ENCODE measurements around the gene ENO3.

The ENO3 gene

GRCh38 chr17:4944163-4944553 lies 6.8 kb upstream of the ENO3 start:
- peak; percentile 47 for DNase-seq (ENCODE audit: low spot score)
- no peak for TF ChIP-seq CTCF (IDR thresholded peaks at IDR 0.05; ENCODE audit: extremely low read depth, missing control alignments)

- DNase-seq (ENCODE audit: low spot score): no peak
- no peak for TF ChIP-seq CTCF (IDR thresholded peaks at IDR 0.05; ENCODE audit: extremely low read depth, missing control alignments)
Observed at GRCh38 chr17:4944554-4945175, 6.3 kb upstream of the ENO3 start.

- peak; percentile 78 for DNase-seq (ENCODE audit: low spot score)
- TF ChIP-seq CTCF (IDR thresholded peaks at IDR 0.05; ENCODE audit: extremely low read depth, missing control alignments): no peak
Observed at GRCh38 chr17:4945176-4945943, 5.6 kb upstream of the ENO3 start.

GRCh38 chr17:4945944-4946280 lies 5.0 kb upstream of the ENO3 start:
- TF ChIP-seq CTCF (IDR thresholded peaks at IDR 0.05; ENCODE audit: extremely low read depth, missing control alignments): no peak
- DNase-seq (ENCODE audit: low spot score): no peak

GRCh38 chr17:4946312-4946976 lies 4.5 kb upstream of the ENO3 start:
- no peak for DNase-seq (ENCODE audit: low spot score)
- no peak for TF ChIP-seq CTCF (IDR thresholded peaks at IDR 0.05; ENCODE audit: extremely low read depth, missing control alignments)

GRCh38 chr17:4947010-4947410 lies 3.9 kb upstream of the ENO3 start:
- DNase-seq (ENCODE audit: low spot score): no peak
- no peak for TF ChIP-seq CTCF (IDR thresholded peaks at IDR 0.05; ENCODE audit: extremely low read depth, missing control alignments)

All from GM20000 (cell line).